ENCODE data around the gene OR2Z1. TPM values are rescaled to one million over a fixed set of nuclear protein-coding genes. Genes with fewer than 3 reads are reported as not detected.

The OR2Z1 gene
- total and polyA plus RNA-seq, 2 of the 13 experiments (the other 11 are each of a cell fraction or from before 2014, with no cell fraction given), result not detected

DNA sequence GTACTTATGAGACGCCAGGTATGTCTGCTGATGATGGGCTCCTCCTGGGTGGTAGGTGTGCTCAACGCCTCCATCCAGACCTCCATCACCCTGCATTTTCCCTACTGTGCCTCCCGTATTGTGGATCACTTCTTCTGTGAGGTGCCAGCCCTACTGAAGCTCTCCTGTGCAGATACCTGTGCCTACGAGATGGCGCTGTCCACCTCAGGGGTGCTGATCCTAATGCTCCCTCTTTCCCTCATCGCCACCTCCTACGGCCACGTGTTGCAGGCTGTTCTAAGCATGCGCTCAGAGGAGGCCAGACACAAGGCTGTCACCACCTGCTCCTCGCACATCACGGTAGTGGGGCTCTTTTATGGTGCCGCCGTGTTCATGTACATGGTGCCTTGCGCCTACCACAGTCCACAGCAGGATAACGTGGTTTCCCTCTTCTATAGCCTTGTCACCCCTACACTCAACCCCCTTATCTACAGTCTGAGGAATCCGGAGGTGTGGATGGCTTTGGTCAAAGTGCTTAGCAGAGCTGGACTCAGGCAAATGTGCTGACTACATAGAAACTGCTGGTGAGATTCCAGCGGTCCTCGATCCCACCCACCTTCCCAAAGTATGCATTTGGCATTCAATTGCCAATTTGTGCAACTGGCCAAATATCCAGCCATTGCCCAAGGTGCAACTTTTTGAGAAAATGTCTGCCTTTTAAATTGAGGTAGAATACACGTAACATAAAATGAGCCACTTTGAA lies 10.2 kb downstream of the OR2Z1 start (continued):
- TF ChIP-seq, protein P1, sequence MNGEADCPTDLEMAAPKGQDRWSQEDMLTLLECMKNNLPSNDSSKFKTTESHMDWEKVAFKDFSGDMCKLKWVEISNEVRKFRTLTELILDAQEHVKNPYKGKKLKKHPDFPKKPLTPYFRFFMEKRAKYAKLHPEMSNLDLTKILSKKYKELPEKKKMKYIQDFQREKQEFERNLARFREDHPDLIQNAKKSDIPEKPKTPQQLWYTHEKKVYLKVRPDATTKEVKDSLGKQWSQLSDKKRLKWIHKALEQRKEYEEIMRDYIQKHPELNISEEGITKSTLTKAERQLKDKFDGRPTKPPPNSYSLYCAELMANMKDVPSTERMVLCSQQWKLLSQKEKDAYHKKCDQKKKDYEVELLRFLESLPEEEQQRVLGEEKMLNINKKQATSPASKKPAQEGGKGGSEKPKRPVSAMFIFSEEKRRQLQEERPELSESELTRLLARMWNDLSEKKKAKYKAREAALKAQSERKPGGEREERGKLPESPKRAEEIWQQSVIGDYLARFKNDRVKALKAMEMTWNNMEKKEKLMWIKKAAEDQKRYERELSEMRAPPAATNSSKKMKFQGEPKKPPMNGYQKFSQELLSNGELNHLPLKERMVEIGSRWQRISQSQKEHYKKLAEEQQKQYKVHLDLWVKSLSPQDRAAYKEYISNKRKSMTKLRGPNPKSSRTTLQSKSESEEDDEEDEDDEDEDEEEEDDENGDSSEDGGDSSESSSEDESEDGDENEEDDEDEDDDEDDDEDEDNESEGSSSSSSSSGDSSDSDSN (CRISPR knock-in tag; IDR thresholded peaks at IDR 0.05), result no peak
- TF ChIP-seq, protein P2, sequence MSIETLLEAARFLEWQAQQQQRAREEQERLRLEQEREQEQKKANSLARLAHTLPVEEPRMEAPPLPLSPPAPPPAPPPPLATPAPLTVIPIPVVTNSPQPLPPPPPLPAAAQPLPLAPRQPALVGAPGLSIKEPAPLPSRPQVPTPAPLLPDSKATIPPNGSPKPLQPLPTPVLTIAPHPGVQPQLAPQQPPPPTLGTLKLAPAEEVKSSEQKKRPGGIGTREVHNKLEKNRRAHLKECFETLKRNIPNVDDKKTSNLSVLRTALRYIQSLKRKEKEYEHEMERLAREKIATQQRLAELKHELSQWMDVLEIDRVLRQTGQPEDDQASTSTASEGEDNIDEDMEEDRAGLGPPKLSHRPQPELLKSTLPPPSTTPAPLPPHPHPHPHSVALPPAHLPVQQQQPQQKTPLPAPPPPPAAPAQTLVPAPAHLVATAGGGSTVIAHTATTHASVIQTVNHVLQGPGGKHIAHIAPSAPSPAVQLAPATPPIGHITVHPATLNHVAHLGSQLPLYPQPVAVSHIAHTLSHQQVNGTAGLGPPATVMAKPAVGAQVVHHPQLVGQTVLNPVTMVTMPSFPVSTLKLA (IDR thresholded peaks at IDR 0.05), result peak; percentile 78

DNA sequence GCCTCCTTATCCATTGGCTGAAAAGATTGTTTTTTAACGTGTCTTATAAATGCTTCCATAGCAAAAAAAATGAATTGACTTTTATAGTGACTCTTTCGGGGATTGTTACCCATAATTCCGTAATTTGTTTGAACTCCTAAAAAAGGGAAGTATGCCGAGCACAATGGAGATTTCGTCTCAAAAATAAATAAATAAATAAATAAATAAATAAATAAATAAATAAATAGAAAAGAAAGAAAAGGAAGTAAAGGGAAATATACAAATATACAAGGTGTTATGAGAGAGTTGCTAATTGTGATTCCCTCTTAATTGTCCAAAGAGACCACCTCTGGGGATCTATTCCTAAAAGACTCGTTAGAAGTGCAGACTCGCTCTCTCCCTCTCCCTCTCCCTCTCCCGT lies 16.9 kb downstream of the OR2Z1 start:
- H3K79me2 ChIP-seq (ENCODE audit: insufficient read depth, low read length), result no peaks in the 10 kb centered on the region
- H3K9me3 ChIP-seq (ENCODE audit: low read length), result no peaks in the 10 kb centered on the region
- in situ Hi-C loops (cut with HindIII; ENCODE audit: extremely low pct_ligation_motif_present, low pct_unique_long_range_greater_than_20kb) (no loop called here), intact Hi-C loops (cut with micrococcal nuclease; ENCODE audit: unreplicated experiment) (no loop called here)
- no peaks in the 10 kb centered on the region for H3K4me1 ChIP-seq (ENCODE audit: insufficient read depth, low read length)
- no peak overlapping the region for H3K9ac ChIP-seq (ENCODE audit: insufficient read depth, low read depth, low read length)
- no peak for DNase-seq (ENCODE audit: low spot score)
- no peak overlapping the region for H3K27ac ChIP-seq (ENCODE audit: extremely low read length, insufficient read depth, low read length)
- no peak overlapping the region for H3K4me3 ChIP-seq (replicated peaks in 1 of 3; ENCODE audit: insufficient read depth in 1 of 3, low read depth in 2 of 3, low read length in 3 of 3)
- H3K4me2 ChIP-seq (ENCODE audit: low read depth, low read length), result no peak overlapping the region
- H4K20me1 ChIP-seq (ENCODE audit: insufficient read depth, low read length), result no peaks in the 10 kb centered on the region
- H3K27me3 ChIP-seq (ENCODE audit: control insufficient read depth in 1 of 2, insufficient read depth in 2 of 2, low read length in 2 of 2), result no peaks in the 10 kb centered on the region
- WGBS (ENCODE audit: low lambda C conversion rate), result 23% methylated on average over 8 of the region's 8 CpGs
- no peak for FAIRE-seq
- no TSS peak for BruUV-seq (replicated peaks)
- H2AFZ ChIP-seq (ENCODE audit: low read length), result no peak overlapping the region
- H3K36me3 ChIP-seq (replicated peaks in 1 of 2; ENCODE audit: control insufficient read depth in 1 of 2, insufficient read depth in 2 of 2, low read length in 2 of 2), result no peaks in the 10 kb centered on the region
- ATAC-seq, result no peak
- POLR2A ChIA-PET, result no interaction called here
- CTCF ChIA-PET (ENCODE audit: low intra/inter-chr PET ratio, low total read pairs), result no interaction called here
- TF ChIP-seq DR1 (CRISPR knock-in tag; IDR thresholded peaks at IDR 0.05) (no peak), RXRB (CRISPR knock-in tag; IDR thresholded peaks at IDR 0.05; ENCODE audit: borderline replicate concordance) (no peak), TEAD2 (CRISPR knock-in tag; IDR thresholded peaks at IDR 0.05) (no peak), IRX3 (CRISPR knock-in tag; IDR thresholded peaks at IDR 0.05; ENCODE audit: borderline replicate concordance, low read depth) (no peak), ZNF224 (CRISPR knock-in tag; IDR thresholded peaks at IDR 0.05) (no peak), RBM22 (optimal IDR thresholded peaks at IDR 0.05; ENCODE audit: low read length) (no peak), ZNF451 (CRISPR knock-in tag; IDR thresholded peaks at IDR 0.05) (no peak), EHMT2 (IDR thresholded peaks at IDR 0.05; ENCODE audit: borderline replicate concordance, low read depth, low read length) (no peak), RBM39 (IDR thresholded peaks at IDR 0.05; ENCODE audit: low read depth, low read length, poor library complexity, severe bottlenecking) (no peak), ZKSCAN5 (CRISPR knock-in tag; IDR thresholded peaks at IDR 0.05) (no peak), FOSL1 (CRISPR knock-in tag; IDR thresholded peaks at IDR 0.05; ENCODE audit: borderline replicate concordance) (no peak), MXI1 (IDR thresholded peaks at IDR 0.05; ENCODE audit: borderline replicate concordance, low read depth, low read length) (no peak), MEIS1 (CRISPR knock-in tag; IDR thresholded peaks at IDR 0.05; ENCODE audit: borderline replicate concordance) (no peak), THAP11 (CRISPR knock-in tag; IDR thresholded peaks at IDR 0.05) (no peak)
- TF ChIP-seq, protein P3, sequence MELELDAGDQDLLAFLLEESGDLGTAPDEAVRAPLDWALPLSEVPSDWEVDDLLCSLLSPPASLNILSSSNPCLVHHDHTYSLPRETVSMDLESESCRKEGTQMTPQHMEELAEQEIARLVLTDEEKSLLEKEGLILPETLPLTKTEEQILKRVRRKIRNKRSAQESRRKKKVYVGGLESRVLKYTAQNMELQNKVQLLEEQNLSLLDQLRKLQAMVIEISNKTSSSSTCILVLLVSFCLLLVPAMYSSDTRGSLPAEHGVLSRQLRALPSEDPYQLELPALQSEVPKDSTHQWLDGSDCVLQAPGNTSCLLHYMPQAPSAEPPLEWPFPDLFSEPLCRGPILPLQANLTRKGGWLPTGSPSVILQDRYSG (CRISPR knock-in tag; IDR thresholded peaks at IDR 0.05), result no peak
